ENCODE data around the gene OR2G3.
A peak's percentile ranks its signal among the peaks of the same experiment; 100 is the strongest.

The OR2G3 gene

DNA sequence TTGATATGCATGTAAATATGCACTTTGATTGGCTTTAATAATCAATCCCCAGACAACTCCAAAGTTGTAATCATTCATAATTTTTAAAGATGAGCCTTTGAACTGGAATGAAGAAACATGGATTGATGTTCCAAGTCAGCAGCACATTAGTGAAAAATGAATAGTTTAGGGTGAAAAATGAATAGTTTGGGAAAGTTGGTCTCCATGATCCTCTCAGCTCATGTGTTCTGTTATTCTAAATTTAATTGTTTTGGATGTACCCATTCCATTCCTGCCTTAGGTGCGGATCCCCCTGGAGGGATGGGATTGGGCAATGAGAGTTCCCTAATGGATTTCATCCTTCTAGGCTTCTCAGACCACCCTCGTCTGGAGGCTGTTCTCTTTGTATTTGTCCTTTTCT is at the start of gene OR2G3:
Gene OR2G3 (plus strand): TSS at position 301 of the 400 bp plus-strand sequence. CDS start 0 bp downstream, at position 301.
- DNase-seq = no peak

DNA sequence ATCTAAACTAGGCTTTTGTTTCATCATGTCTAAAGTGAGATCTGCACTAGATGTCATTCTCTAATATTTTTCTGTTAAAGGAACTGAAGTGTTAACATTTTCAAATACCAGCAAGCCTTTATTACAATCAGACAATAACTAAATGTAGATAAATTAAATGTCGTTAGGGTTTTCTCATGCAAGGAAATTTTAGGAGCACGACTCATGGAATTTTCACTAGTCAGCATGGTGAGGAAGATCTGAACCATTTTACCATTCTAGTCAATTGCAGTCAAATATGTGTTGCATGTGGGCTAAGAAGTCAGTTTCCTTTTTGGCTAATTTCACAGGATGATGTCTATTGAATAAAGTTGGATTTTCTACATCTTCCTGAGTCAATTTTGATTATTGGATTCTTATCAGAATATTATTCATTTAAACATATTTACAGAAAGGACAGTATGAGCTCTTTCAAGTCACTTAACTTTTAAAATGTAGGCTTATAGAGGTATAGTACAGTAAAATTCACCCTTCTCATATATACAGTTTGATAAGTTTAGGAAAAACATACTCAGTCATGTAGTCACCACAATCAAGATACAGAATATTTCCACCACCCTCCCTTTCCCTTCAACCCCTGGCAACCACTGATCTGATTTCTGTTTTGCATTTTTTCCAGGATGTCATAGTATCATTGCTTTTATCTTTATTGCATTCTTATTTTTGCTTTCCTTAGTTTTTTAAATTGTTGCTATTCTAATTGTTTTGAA is 47.3 kb upstream of the OR2G3 start:
- no peak for DNase-seq

GRCh38 chr1:247561711-247562110 is 43.7 kb upstream of the OR2G3 start:
- DNase-seq = no peak

- DNase-seq = no peak
Observed at GRCh38 chr1:247562198-247562597, 43.2 kb upstream of the OR2G3 start.

GRCh38 chr1:247574236-247574635 is 31.1 kb upstream of the OR2G3 start:
- DNase-seq = no peak

GRCh38 chr1:247574664-247575063 is 30.7 kb upstream of the OR2G3 start:
- no peak for DNase-seq

GRCh38 chr1:247576514-247576913 is 28.9 kb upstream of the OR2G3 start:
- DNase-seq = peak; percentile 9

- no peak for DNase-seq
Observed at GRCh38 chr1:247578946-247579460, 26.4 kb upstream of the OR2G3 start.

GRCh38 chr1:247588060-247588459 is 17.3 kb upstream of the OR2G3 start, which contains the start of gene OR2G2:
TSS of gene OR2G2 (plus strand) at chr1:247588360. CDS start at chr1:247588360, 0 bp downstream.
- no peak for DNase-seq

GRCh38 chr1:247613405-247613804 is 8.0 kb downstream of the OR2G3 start:
- no peak for DNase-seq

- no peak for DNase-seq
Observed at GRCh38 chr1:247614625-247615024, 9.2 kb downstream of the OR2G3 start.

DNA sequence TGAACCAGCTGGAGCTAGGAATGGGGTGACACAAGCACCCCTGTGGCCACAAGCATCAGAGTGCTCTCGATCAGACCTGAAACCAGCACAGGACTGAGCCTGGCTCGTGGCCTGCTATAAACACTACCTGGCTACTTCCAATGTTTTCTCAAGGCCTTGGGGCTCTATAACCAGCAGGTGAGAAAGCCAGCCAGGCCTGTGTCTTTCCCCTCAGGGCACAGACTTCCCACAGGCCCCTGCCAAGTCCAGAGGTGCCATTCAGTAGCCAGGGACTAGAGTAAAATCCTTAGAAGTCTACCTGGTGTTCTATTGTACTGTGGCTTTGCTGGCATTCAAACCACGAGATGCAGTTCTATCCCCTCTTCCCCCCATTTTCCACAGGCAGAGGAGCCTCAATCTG is 22.6 kb downstream of the OR2G3 start:
- no peak for DNase-seq

- no peak for DNase-seq
Observed at GRCh38 chr1:247638011-247638410, 32.6 kb downstream of the OR2G3 start.

DNA sequence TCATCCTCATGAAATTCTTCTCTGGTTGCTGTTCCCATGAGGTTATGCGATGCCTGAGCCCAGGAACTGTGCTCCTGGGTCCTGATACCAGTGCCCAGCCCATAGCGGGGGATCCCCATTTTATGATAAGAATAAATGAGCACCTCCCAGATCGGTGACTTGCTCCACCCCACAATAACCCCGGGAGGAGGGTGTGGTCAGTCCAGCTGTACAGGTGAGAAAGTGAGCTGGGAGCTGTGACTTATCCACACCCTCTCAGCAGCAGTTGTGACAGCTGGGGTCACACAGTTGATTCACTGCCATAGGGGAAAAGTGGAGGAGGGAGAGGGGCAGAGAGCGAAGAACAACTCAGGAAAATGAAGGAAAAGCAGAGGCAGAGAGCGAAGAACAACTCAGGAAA is 33.4 kb downstream of the OR2G3 start:
- no peak for DNase-seq

GRCh38 chr1:247639381-247639981 is 34.1 kb downstream of the OR2G3 start:
- no peak for DNase-seq

- DNase-seq = no peak
Observed at GRCh38 chr1:247642742-247643141, 37.4 kb downstream of the OR2G3 start.

DNA sequence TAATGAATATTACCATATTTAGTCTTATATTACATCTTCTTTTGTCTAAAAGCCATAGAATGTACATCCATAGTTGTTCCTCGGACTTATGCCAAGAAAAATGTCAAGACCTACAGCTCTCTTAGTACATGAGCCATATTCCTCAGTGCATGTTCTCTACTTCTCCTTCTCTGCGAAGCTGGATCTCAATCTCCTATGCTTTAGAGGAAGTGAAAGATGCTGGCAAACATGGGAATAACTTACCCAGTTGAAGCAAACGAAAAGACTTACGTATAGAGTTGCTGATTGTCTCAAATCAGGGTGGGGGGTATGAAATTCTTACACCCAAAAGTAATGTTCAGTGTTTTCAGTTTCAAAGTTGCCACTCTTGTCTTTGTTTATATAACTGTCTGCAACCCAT is 41.5 kb downstream of the OR2G3 start:
- no peak for DNase-seq

- no peak for DNase-seq
Observed at GRCh38 chr1:247647864-247648263, 42.5 kb downstream of the OR2G3 start.

- no peak for DNase-seq
Observed at GRCh38 chr1:247653040-247653439, 47.7 kb downstream of the OR2G3 start.
